Ammon's horn (tissue), 1 donor: Measurements from ENCODE around the gene ERGIC1.

Source experiments
- DNase-seq: peaks from one replicate; pipeline ENCODE4 v3.0.0-alpha.2; 2016; ENCODE audit warnings: low spot score

Gene ERGIC1

GRCh38 chr5:172983542-172984243, 149.6 kb downstream of the ERGIC1 start, which contains the start of gene ATP6V0E1:
TSS of gene ATP6V0E1 (plus strand) at chr5:172983771. CDS start at chr5:172983861, 90 bp downstream.
- DNase-seq, result peak; percentile 97

DNA sequence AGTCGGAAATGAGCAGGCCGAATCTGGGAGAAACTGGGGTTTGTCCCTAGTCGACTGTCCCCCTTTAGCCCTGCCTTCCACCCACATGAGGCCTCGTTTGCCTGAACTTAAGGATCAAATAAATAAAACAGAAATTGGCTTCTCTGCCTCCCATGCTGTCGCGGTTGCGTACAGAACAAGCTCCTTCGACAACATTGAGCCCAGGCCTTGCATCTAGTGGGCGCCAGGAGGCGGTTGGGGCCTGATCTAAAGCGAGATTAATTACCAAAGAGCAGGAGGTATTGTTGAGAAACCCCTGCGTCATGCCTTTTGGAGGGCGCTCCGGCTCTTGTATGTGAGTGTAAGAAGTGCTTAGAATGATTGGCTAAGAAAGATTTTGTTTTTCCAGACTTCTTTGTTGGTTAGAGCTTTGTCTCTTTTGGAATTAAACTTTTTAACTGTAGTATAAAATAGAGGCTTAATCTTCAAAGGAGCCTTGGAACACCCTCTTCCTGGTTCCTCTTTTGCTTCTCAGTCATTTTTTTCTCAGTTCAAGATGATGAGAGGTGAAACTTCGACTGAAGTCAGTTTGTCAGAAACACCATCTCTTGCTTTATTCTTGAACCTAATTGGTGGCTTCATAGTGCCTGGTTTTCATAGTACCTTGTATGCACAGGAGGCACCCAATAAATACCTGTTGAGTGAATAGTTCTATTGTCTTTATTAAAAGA, 150.3 kb downstream of the ERGIC1 start:
- DNase-seq, result peak; percentile 78

- no peak for DNase-seq
Observed at GRCh38 chr5:172985596-172985995, 151.5 kb downstream of the ERGIC1 start.

DNA sequence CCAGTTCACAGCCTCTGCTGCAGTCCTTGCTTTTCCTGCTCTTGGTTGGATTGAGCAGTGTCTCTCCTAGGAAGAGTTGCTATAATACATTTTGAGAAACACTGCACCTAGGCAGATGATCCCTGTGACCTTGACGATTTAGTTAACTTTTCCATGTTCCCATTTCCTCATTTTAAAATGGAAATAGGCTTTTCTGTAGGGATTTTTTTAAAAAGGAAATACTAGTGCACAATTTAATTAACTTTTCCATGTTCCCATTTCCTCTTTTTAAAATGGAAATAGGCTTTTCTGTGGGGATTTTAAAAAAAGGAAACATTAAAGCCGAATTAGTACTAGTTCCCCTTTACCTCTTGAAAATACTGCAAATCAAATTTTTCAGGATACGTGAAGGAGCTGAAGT, 154.2 kb downstream of the ERGIC1 start:
- no peak for DNase-seq

DNA sequence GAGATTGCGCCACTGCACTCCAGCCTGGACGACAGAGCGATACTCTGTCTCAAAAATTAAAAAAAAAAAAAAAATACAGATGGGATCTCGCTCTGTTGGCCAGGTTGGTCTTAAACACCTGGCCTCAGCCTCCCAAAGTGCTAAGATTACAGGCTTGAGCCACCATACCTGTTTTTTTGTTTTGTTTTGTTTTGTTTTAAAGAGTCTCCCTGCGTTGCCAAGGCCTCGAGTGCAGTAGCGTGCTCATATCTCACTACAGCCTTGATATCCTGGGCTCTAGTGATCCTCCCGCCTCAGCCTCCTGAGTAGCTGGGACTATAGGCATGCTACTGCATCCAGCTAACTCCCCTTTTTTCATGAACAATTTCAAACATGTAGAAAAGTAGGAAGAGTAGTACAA, 156.7 kb downstream of the ERGIC1 start:
- DNase-seq, result no peak

DNA sequence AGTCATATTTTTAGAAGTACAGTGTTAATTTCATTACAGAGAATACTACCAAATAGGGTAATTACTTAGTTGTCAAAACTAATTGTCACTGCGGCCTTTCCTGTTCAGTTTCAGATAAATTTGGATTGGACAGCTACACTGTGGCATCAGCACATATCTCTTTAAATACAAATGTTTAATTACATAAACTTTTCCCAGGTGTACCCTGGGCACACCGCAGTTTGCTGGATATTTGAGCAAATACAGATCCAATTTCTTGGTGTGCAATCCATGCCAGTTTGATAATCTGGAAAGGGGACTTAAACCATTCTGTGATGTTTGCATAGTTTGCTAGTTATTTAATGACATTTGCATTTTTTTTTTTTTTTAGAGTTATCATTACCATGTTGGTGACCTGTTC, 160.4 kb downstream of the ERGIC1 start:
- DNase-seq, result no peak

DNA sequence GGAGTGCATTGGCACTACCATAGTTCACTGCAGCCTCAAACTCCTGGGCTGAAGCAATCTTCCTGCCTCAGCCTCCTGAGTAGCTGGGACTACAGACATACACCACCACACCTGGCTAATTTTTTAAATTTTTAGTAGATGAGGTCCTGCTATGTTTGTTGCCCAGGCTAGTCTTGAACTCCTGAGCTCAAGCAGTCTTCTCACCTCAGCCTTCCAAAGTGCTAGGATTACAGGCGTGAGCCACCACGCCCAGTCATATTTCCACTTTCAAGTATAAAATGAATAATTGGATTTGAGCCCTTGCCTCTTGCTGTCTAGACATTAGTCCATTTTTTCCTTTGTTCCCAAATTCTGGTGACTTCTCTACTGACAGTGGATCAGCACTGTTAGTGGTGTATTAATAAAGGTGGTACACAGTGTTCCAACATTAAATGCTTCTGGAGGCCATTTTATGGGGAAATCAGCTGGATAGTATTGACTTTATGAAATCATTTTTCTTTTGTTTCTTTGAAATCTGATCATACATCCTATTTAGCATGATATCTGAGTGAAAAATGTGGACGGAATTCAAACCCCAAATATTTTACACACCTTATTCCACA, 165.4 kb downstream of the ERGIC1 start:
- no peak for DNase-seq

DNA sequence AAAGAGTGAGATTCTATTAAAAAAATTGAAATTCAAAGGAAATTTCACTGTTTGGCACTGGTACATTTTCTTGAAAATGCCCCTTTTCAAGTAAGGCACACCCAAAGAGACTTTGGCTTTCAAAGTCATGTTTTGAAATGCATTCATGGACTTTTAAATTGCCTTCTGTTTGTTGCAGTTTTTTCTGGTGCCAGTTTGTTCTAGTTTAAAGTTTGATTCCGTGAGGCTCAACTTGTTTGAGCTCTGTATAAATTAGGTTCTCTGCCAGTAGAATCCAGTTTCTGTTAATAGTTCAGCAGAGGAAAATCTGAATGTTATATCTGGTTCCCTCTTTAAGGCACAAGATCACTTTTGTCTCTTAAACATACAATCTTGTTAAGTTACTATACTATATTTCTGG, 165.9 kb downstream of the ERGIC1 start:
- no peak for DNase-seq

DNA sequence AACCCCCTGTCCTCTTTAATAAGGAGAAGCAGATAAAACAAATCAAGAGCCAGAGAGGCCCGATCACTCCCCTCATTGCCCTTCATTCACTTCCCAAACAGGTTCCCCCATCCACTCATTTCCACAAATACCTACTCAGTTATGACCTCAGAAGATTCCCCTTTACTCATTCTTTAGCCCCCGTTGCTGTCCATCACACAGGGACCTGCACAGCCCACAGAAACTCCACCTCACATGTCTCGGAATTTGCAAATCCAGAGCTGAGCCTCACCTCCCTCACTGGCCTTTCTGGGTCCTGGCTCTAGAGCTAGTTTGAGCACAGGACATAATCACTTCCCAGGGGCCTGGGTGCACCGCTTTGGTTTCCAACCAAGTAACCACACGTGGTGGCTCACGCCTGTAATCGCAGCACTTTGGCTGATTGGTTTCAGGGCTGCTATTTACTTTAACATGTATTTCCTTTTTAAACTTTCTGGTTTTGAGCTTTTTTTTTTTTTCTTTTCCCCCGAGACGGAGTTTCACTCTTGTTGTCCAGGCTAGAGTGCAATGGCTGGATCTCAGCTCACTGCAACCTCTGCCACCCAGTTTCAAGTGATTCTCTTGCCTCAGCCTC, 167.3 kb downstream of the ERGIC1 start:
- no peak for DNase-seq
